H9 (cell line): ENCODE results near the gene CDYL. TPM values are rescaled to one million over a fixed set of nuclear protein-coding genes. Genes with fewer than 3 reads are reported as not detected.

Experiments used
- DNase-seq: peaks from one replicate; pipeline ENCODE4 v3.0.0-alpha.2; 2017
- H2AFZ ChIP-seq: one replicate; pipeline ENCODE4 v1.6.1; 2013; ENCODE audit warnings: mild to moderate bottlenecking, low read length, control low read depth, moderate library complexity
- H2AK5ac ChIP-seq: 2 replicates; pipeline ENCODE4 v1.6.1; 2013; ENCODE audit warnings: low read length, control low read depth, mixed read lengths; ENCODE audit not compliant: insufficient read length
- H2BK120ac ChIP-seq: one replicate; pipeline ENCODE4 v1.6.1; 2013; ENCODE audit warnings: low read depth, mild to moderate bottlenecking, low read length, control low read depth, inconsistent platforms; ENCODE audit not compliant: poor library complexity, severe bottlenecking
- H2BK12ac ChIP-seq: 2 replicates; pipeline ENCODE4 v1.6.1; 2013; ENCODE audit warnings: low read length, control low read depth, mixed read lengths, low read depth; ENCODE audit not compliant: insufficient read length
- H2BK15ac ChIP-seq: 2 replicates; pipeline ENCODE4 v1.6.1; 2013; ENCODE audit warnings: low read depth, low read length, control low read depth
- H2BK20ac ChIP-seq: one replicate; pipeline ENCODE4 v1.6.1; 2013; ENCODE audit warnings: low read depth, mild to moderate bottlenecking, low read length, control low read depth, inconsistent platforms; ENCODE audit not compliant: poor library complexity, severe bottlenecking
- H2BK5ac ChIP-seq: 2 replicates; pipeline ENCODE4 v1.6.1; 2013; ENCODE audit warnings: low read length, control low read depth, mixed read lengths; ENCODE audit not compliant: insufficient read length
- H3K14ac ChIP-seq: 2 replicates; pipeline ENCODE4 v1.6.1; 2013; ENCODE audit warnings: low read length, control low read depth; ENCODE audit not compliant: insufficient read depth
- H3K18ac ChIP-seq: 2 replicates; pipeline ENCODE4 v1.6.1; 2013; ENCODE audit warnings: low read depth, mild to moderate bottlenecking, mixed read lengths, low read length, control low read depth; ENCODE audit not compliant: insufficient read length
- H3K23ac ChIP-seq: 2 replicates; pipeline ENCODE4 v1.6.1; 2013; ENCODE audit warnings: low read length, control low read depth, mixed read lengths, low read depth; ENCODE audit not compliant: insufficient read length
- H3K23me2 ChIP-seq: 2 replicates; pipeline ENCODE4 v1.6.1; 2013; ENCODE audit warnings: low read depth, mild to moderate bottlenecking, mixed read lengths, low read length, control low read depth; ENCODE audit not compliant: insufficient read length, poor library complexity, severe bottlenecking
- H3K27ac ChIP-seq: 2 replicates; pipeline ENCODE4 v1.5.1; 2013; ENCODE audit warnings: low read length, control low read depth, mixed read lengths, low read depth; ENCODE audit not compliant: insufficient read length
- H3K27me3 ChIP-seq: 2 replicates; pipeline ENCODE4 v1.6.1; 2013; ENCODE audit warnings: low read length, control low read depth, inconsistent platforms; ENCODE audit not compliant: insufficient read depth
- H3K4ac ChIP-seq: 2 replicates; pipeline ENCODE4 v1.6.1; 2013; ENCODE audit warnings: low read depth, mild to moderate bottlenecking, control low read depth, inconsistent platforms, low read length, moderate library complexity
- H3K4me1 ChIP-seq: 2 replicates; pipeline ENCODE4 v1.6.1; 2013; ENCODE audit warnings: low read length, control low read depth, inconsistent platforms; ENCODE audit not compliant: insufficient read depth
- H3K4me2 ChIP-seq: 2 replicates; pipeline ENCODE4 v1.6.1; 2013; ENCODE audit warnings: low read length, control low read depth, mixed read lengths; ENCODE audit not compliant: insufficient read length, insufficient read depth
- H3K56ac ChIP-seq: 2 replicates; pipeline ENCODE4 v1.6.1; 2013; ENCODE audit warnings: low read depth, mild to moderate bottlenecking, mixed read lengths, low read length, control low read depth; ENCODE audit not compliant: insufficient read length
- H3K79me1 ChIP-seq: 2 replicates; pipeline ENCODE4 v1.6.1; 2013; ENCODE audit warnings: low read depth, mild to moderate bottlenecking, moderate library complexity, low read length, control low read depth, inconsistent platforms; ENCODE audit not compliant: insufficient read depth, poor library complexity, severe bottlenecking
- H3K79me2 ChIP-seq: 2 replicates; pipeline ENCODE4 v1.6.1; 2013; ENCODE audit warnings: low read length, control low read depth, inconsistent platforms; ENCODE audit not compliant: insufficient read depth
- H3K9ac ChIP-seq: 2 replicates; pipeline ENCODE4 v1.6.1; 2013; ENCODE audit warnings: low read length, control low read depth, mixed read lengths; ENCODE audit not compliant: insufficient read length; ENCODE audit errors: extremely low read depth
- H3K9me3 ChIP-seq: one replicate; pipeline ENCODE4 v1.6.1; 2013; ENCODE audit warnings: low read depth, low read length, inconsistent platforms; ENCODE audit not compliant: control insufficient read depth
- H3T11ph ChIP-seq: one replicate; pipeline ENCODE4 v1.6.1; 2013; ENCODE audit warnings: mild to moderate bottlenecking, low read length, control low read depth, inconsistent platforms
- H4K20me1 ChIP-seq: one replicate; pipeline ENCODE4 v1.6.1; 2013; ENCODE audit not compliant: control insufficient read depth, insufficient read length, insufficient read depth
- H4K5ac ChIP-seq: 2 replicates; pipeline ENCODE4 v1.6.1; 2013; ENCODE audit warnings: low read depth, mild to moderate bottlenecking, mixed read lengths, low read length, control low read depth; ENCODE audit not compliant: insufficient read length
- H4K8ac ChIP-seq: replicated peaks from 2 replicates; pipeline ENCODE4 v1.6.1; 2013; ENCODE audit warnings: low read length, control low read depth, mixed read lengths, low read depth; ENCODE audit not compliant: insufficient read length
- H4K91ac ChIP-seq: 2 replicates; pipeline ENCODE4 v1.6.1; 2013; ENCODE audit warnings: low read depth, mild to moderate bottlenecking, moderate library complexity, mixed read lengths, low read length, control low read depth; ENCODE audit not compliant: insufficient read length
- H3K27ac Mint-ChIP-seq, 3 experiments: 2 replicates in 2 of 3; 3 replicates in 1 of 3; pipeline ENCODE4 v1.8.0; 2020 to 2021; ENCODE audit warnings: mixed read lengths in 3 of 3, mild to moderate bottlenecking in 1 of 3, moderate library complexity in 1 of 3
- H3K27me3 Mint-ChIP-seq: 2 replicates; pipeline ENCODE4 v1.8.0; 2021; ENCODE audit warnings: low read depth, mild to moderate bottlenecking, moderate library complexity, mixed read lengths
- H3K36me3 Mint-ChIP-seq, 3 experiments: 2 replicates in 2 of 3; 3 replicates in 1 of 3; pipeline ENCODE4 v1.8.0; 2020 to 2021; ENCODE audit warnings: low read depth in 3 of 3, mixed read lengths in 3 of 3; ENCODE audit not compliant: insufficient read depth in 1 of 3
- H3K4me1 Mint-ChIP-seq, 2 experiments: 2 replicates each; pipeline ENCODE4 v1.8.0; 2020; ENCODE audit warnings: mixed read lengths in 2 of 2
- H3K4me3 Mint-ChIP-seq, 2 experiments: 2 replicates in 1 of 2; 3 replicates in 1 of 2; pipeline ENCODE4 v1.8.0; 2020 to 2021; ENCODE audit warnings: mild to moderate bottlenecking in 2 of 2, mixed read lengths in 2 of 2, moderate library complexity in 1 of 2
- H3K9me3 Mint-ChIP-seq, 2 experiments: 2 replicates in 1 of 2; 3 replicates in 1 of 2; pipeline ENCODE4 v1.8.0; 2020; ENCODE audit warnings: mild to moderate bottlenecking in 2 of 2, mixed read lengths in 2 of 2, moderate library complexity in 1 of 2
- WGBS: extraction: QIAGEN DNeasy Blood & Tissue Kit; methylation state at CpG from one replicate; pipeline ENCODE4 v1.1.7; 2013; ENCODE audit warnings: missing lambda C conversion rate, low lambda C conversion rate, mixed read lengths; ENCODE audit not compliant: insufficient read length; ENCODE audit errors: extremely low coverage; 5-methylcytosine and 5-hydroxymethylcytosine counted together
- total RNA-seq: library from RNA; stranded (reverse); gene quantifications from 2 replicates; pipeline ENCODE4 v1.2.1, GENCODE V29; 2021
- TF ChIP-seq, protein P1 (sequence below): fragments of 200-600 bp; sonication (generic); conservative IDR thresholded peaks from 3 replicates; pipeline ENCODE4 v1.8.0; 2021; ENCODE audit warnings: antibody characterized with exemption, mild to moderate bottlenecking

Gene CDYL
- total RNA-seq, 1 experiment from 2014 or later, result 95.0 TPM

DNA sequence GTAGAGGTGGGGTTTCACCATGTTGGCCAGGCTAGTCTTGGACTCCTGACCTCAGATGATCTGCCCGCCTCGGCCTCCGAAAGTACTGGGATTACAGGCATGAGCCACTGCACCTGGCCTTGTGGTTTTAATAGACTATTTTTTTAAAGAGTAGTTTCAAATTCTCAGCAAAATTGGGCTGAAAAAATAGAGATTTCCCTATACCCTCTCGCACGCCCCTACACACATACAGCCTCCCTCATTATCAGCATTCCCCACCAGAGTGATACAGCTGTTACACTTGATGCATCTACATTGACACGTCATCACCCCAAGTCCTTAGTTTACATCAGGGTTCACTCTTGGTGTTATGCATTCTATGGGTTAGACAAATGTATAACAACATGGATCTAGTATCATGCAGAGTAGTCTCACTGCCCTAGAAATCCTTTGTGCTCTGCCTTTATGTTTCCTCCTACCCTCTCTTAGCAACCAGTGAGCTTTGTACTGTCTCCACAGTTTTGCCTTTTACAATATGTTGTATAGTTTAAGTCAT is 103.6 kb downstream of the CDYL start:
- H4K20me1 ChIP-seq, result no peaks in the 10 kb centered on the region
- H2AK5ac ChIP-seq, result no peak overlapping the region
- H3K27ac ChIP-seq, result no peak overlapping the region
- no peak overlapping the region for H3K4me2 ChIP-seq
- no peak overlapping the region for H3K23ac ChIP-seq
- H3K18ac ChIP-seq, result no peak overlapping the region
- no peak overlapping the region for H2BK12ac ChIP-seq
- no peak overlapping the region for H4K5ac ChIP-seq
- no peak overlapping the region for H3K14ac ChIP-seq
- no peak overlapping the region; a peak in 1 of 7 replicates for H3K27ac Mint-ChIP-seq
- H2BK15ac ChIP-seq, result no peak overlapping the region
- no peak overlapping the region for H3K9ac ChIP-seq
- peaks cover 52 to 63% of the 10 kb centered on the region in 2 experiments for H3K4me1 Mint-ChIP-seq
- H3K79me2 ChIP-seq, result peaks cover 47% of the 10 kb centered on the region; the same call in 1 of the 2 replicates
- H2BK120ac ChIP-seq, result no peak overlapping the region
- H2AFZ ChIP-seq, result no peak overlapping the region
- no peak overlapping the region for H3K4ac ChIP-seq
- peaks cover 11% of the 10 kb centered on the region; the same call in 1 of the 2 replicates for H3K4me1 ChIP-seq
- H3K23me2 ChIP-seq, result no peaks in the 10 kb centered on the region
- H4K8ac ChIP-seq, result no peak overlapping the region
- DNase-seq, result no peak
- peaks cover 6% of the 10 kb centered on the region for H3K79me1 ChIP-seq
- H3K9me3 Mint-ChIP-seq, result no peaks in the 10 kb centered on the region
- no peak overlapping the region for H4K91ac ChIP-seq
- H3T11ph ChIP-seq, result no peak overlapping the region
- no peak overlapping the region for H3K4me3 Mint-ChIP-seq
- WGBS, result no CpG with 5 or more reads among the region's 6 CpGs
- H3K56ac ChIP-seq, result no peak overlapping the region
- H3K9me3 ChIP-seq, result no peaks in the 10 kb centered on the region
- H3K36me3 Mint-ChIP-seq, result no peaks in the 10 kb centered on the region
- no peak overlapping the region for H2BK5ac ChIP-seq
- H3K27me3 ChIP-seq, result no peaks in the 10 kb centered on the region
- TF ChIP-seq, protein P1, sequence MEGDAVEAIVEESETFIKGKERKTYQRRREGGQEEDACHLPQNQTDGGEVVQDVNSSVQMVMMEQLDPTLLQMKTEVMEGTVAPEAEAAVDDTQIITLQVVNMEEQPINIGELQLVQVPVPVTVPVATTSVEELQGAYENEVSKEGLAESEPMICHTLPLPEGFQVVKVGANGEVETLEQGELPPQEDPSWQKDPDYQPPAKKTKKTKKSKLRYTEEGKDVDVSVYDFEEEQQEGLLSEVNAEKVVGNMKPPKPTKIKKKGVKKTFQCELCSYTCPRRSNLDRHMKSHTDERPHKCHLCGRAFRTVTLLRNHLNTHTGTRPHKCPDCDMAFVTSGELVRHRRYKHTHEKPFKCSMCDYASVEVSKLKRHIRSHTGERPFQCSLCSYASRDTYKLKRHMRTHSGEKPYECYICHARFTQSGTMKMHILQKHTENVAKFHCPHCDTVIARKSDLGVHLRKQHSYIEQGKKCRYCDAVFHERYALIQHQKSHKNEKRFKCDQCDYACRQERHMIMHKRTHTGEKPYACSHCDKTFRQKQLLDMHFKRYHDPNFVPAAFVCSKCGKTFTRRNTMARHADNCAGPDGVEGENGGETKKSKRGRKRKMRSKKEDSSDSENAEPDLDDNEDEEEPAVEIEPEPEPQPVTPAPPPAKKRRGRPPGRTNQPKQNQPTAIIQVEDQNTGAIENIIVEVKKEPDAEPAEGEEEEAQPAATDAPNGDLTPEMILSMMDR, result no peak
- no peaks in the 10 kb centered on the region for H3K27me3 Mint-ChIP-seq
- H2BK20ac ChIP-seq, result no peak overlapping the region
